HCT116 (cell line): Measurements from ENCODE around the gene MAML2. TPM values are rescaled to one million over a fixed set of nuclear protein-coding genes. Genes with fewer than 3 reads are reported as not detected.

Experiments used
- ATAC-seq: fragments of 200-7000 bp; cut with Tn5 transposase; 2 replicates; pipeline ENCODE4 v1.9.1; 2020; ENCODE audit warnings: mild to moderate bottlenecking, moderate library complexity
- BruUV-seq: library from RNA; stranded (reverse); fragments of 400-500 nt; replicated peaks from 2 replicates; lab custom pipeline; 2021; lab: Mats Ljungman, UMichigan
- CTCF ChIA-PET: fragments of 300-600 bp; sonication (Branson Sonifier 250); formaldehyde crosslinking; loops from one replicate; lab custom pipeline; 2021; ENCODE audit warnings: antibody characterized with exemption; lab: Charles Lee
- POLR2A ChIA-PET: fragments of 300-600, 350-600 bp; sonication (Branson Sonifier 250); formaldehyde crosslinking; loops from one replicate; lab custom pipeline; 2021; ENCODE audit warnings: antibody characterized with exemption; lab: Charles Lee
- RAD21 ChIA-PET, 2 experiments: fragments of 300-600 bp; sonication (Branson Sonifier 250); formaldehyde crosslinking; loops; one replicate each; lab custom pipeline; 2023; ENCODE audit warnings: low total read pairs in 2 of 2; ENCODE audit not compliant: uncharacterized antibody in 2 of 2, unreplicated experiment in 2 of 2, low non-redundant PET in 1 of 2; lab: Charles Lee
- DNase-seq: peaks from one replicate; pipeline ENCODE4 v3.0.0-alpha.2; 2010; ENCODE audit warnings: low read depth, low spot score
- H2AFZ ChIP-seq: fragments of 200-600 bp; shearing (Covaris generic), sonication (generic); 2 replicates; pipeline ENCODE4 v1.6.1; 2017; ENCODE audit warnings: low read depth, mixed run types, mixed read lengths, antibody characterized with exemption, low read length; ENCODE audit not compliant: poor library complexity, severe bottlenecking
- H3K27ac ChIP-seq: 2 replicates; pipeline ENCODE4 v1.5.1; 2012; ENCODE audit warnings: low read depth, low read length
- H3K27me3 ChIP-seq: fragments of 200-600 bp; sonication (generic); 2 replicates; pipeline ENCODE4 v1.6.1; 2016; ENCODE audit warnings: mixed run types, low read length, mixed read lengths; ENCODE audit not compliant: insufficient read depth
- H3K36me3 ChIP-seq, 2 experiments: fragments of 200-500 bp in 1 of 2; fragments of 200-600 bp in 1 of 2; sonication (Bioruptor generic) in 1 of 2; sonication (generic) in 1 of 2; 2 replicates each; pipeline versions ENCODE4 v1.5.1 to v1.6.1; 2014 to 2016; ENCODE audit warnings: low read length in 2 of 2, inconsistent platforms in 1 of 2, mixed read lengths in 1 of 2, mixed run types in 1 of 2; ENCODE audit not compliant: insufficient read depth in 2 of 2, control insufficient read depth in 1 of 2
- H3K4me1 ChIP-seq, 2 experiments: fragments of 200-600 bp in 1 of 2; sonication (generic) in 1 of 2; 2 replicates each; pipeline versions ENCODE4 v1.5.1 to v1.6.1; 2012 to 2017; ENCODE audit warnings: low read length in 2 of 2, inconsistent platforms in 1 of 2, mild to moderate bottlenecking in 1 of 2, mixed read lengths in 1 of 2, mixed run types in 1 of 2, moderate library complexity in 1 of 2; ENCODE audit not compliant: insufficient read depth in 2 of 2, control insufficient read depth in 1 of 2
- H3K4me2 ChIP-seq: fragments of 200-600 bp; sonication (generic); 2 replicates; pipeline ENCODE4 v1.6.1; 2017; ENCODE audit warnings: mixed run types, low read length, mixed read lengths
- H3K4me3 ChIP-seq, 2 experiments: fragments of 200-600 bp in 1 of 2; sonication (generic) in 1 of 2; replicated peaks in 1 of 2; 2 replicates each; pipeline ENCODE4 v1.5.1; 2011 to 2016; ENCODE audit warnings: low read length in 2 of 2, control low read depth in 1 of 2, low read depth in 1 of 2, mild to moderate bottlenecking in 1 of 2, mixed read lengths in 1 of 2, mixed run types in 1 of 2
- H3K79me2 ChIP-seq: fragments of 200-600 bp; sonication (generic); 2 replicates; pipeline ENCODE4 v1.6.1; 2017; ENCODE audit warnings: mild to moderate bottlenecking, mixed run types, low read length, moderate library complexity, mixed read lengths; ENCODE audit not compliant: insufficient read depth
- H3K9ac ChIP-seq: fragments of 200-600 bp; sonication (generic); 2 replicates; pipeline ENCODE4 v1.6.1; 2016; ENCODE audit warnings: low read length, mixed read lengths
- H3K9me2 ChIP-seq: fragments of 200-600 bp; sonication (generic), shearing (Covaris generic); 2 replicates; pipeline ENCODE4 v1.6.1; 2017; ENCODE audit warnings: mixed run types, mild to moderate bottlenecking, moderate library complexity; ENCODE audit not compliant: insufficient read depth
- H3K9me3 ChIP-seq, 2 experiments: fragments of 200-500 bp in 1 of 2; fragments of 200-600 bp in 1 of 2; sonication (Bioruptor generic) in 1 of 2; sonication (generic) in 1 of 2; 2 replicates each; pipeline ENCODE4 v1.6.1; 2014 to 2017; ENCODE audit warnings: low read length in 2 of 2, mixed read lengths in 2 of 2, inconsistent platforms in 1 of 2, low read depth in 1 of 2, mild to moderate bottlenecking in 1 of 2, mixed run types in 1 of 2, moderate library complexity in 1 of 2; ENCODE audit not compliant: control insufficient read depth in 1 of 2, insufficient read depth in 1 of 2
- H4K20me1 ChIP-seq: fragments of 200-600 bp; sonication (generic), shearing (Covaris generic); 2 replicates; pipeline ENCODE4 v1.6.1; 2017; ENCODE audit warnings: mixed run types, mild to moderate bottlenecking, moderate library complexity; ENCODE audit not compliant: insufficient read depth
- CEBPB ChIP-seq: IDR thresholded peaks from 2 replicates; pipeline ENCODE4 v1.6.1; 2012; ENCODE audit warnings: low read depth
- EGR1 ChIP-seq: IDR thresholded peaks from 2 replicates; pipeline ENCODE4 v1.6.1; 2012; ENCODE audit warnings: low read depth
- ELF1 ChIP-seq: IDR thresholded peaks from 2 replicates; pipeline ENCODE4 v1.6.1; 2012; ENCODE audit warnings: low read depth, borderline replicate concordance
- EZH2 ChIP-seq: fragments of 200-600 bp; sonication (generic); IDR thresholded peaks from 2 replicates; pipeline ENCODE4 v1.6.1; 2017; ENCODE audit warnings: antibody characterized with exemption, mixed run types
- FOSL1 ChIP-seq: IDR thresholded peaks from 2 replicates; pipeline ENCODE4 v1.6.1; 2012; ENCODE audit warnings: low read depth
- JUND ChIP-seq: IDR thresholded peaks from 2 replicates; pipeline ENCODE4 v1.6.1; 2012
- MAX ChIP-seq: IDR thresholded peaks from 2 replicates; pipeline ENCODE4 v1.6.1; 2012
- POLR2A ChIP-seq: IDR thresholded peaks from 2 replicates; pipeline ENCODE4 v1.7.0; 2011; ENCODE audit warnings: borderline replicate concordance; ENCODE audit not compliant: insufficient read depth, insufficient read length; ENCODE audit errors: extremely low read depth
- RAD21 ChIP-seq: IDR thresholded peaks from 2 replicates; pipeline ENCODE4 v1.6.1; 2012; ENCODE audit warnings: low read depth, mild to moderate bottlenecking
- REST ChIP-seq: IDR thresholded peaks from 2 replicates; pipeline ENCODE4 v1.6.1; 2012; ENCODE audit warnings: low read depth
- SRF ChIP-seq: IDR thresholded peaks from 2 replicates; pipeline ENCODE4 v1.6.1; 2012; ENCODE audit warnings: low read depth
- TCF7L2 ChIP-seq: IDR thresholded peaks from 2 replicates; pipeline ENCODE4 v1.7.0; 2011; ENCODE audit warnings: borderline replicate concordance, inconsistent platforms; ENCODE audit not compliant: insufficient read depth, insufficient read length; ENCODE audit errors: extremely low read depth
- YY1 ChIP-seq: IDR thresholded peaks from 2 replicates; pipeline ENCODE4 v1.6.1; 2011; ENCODE audit warnings: low read length, low read depth, moderate library complexity, mild to moderate bottlenecking; ENCODE audit not compliant: insufficient replicate concordance; ENCODE audit errors: extremely low read depth
- intact Hi-C: fragments of 100-400 bp; cut with micrococcal nuclease; formaldehyde crosslinking; loops from 2 replicates; pipeline ENCODE4 v1.10.0; 2022
- total RNA-seq: library from RNA; stranded (reverse); gene quantifications from one replicate; pipeline ENCODE4 v1.2.1, GENCODE V29; 2021; ENCODE audit not compliant: unreplicated experiment

The MAML2 gene
- total RNA-seq, 1 experiment from 2014 or later = 2.6 TPM

- Histone ChIP-seq H3K27ac (no peak overlapping the region), H3K9me2 (no peaks in the 10 kb centered on the region), H4K20me1 (no peaks in the 10 kb centered on the region), H3K27me3 (no peaks in the 10 kb centered on the region), H3K4me1 (peaks cover 0 to 6% of the 10 kb centered on the region in 2 experiments; a peak in 2 of 4 replicates), H3K4me3 (no peak overlapping the region), H3K4me2 (no peak overlapping the region), H3K9ac (no peak overlapping the region), H2AFZ (no peak overlapping the region), H3K9me3 (no peaks in the 10 kb centered on the region), H3K36me3 (no peaks in the 10 kb centered on the region), H3K79me2 (no peaks in the 10 kb centered on the region)
- ATAC-seq = no peak
- no peak for TF ChIP-seq JUND
- no peak for TF ChIP-seq MAX
- no peak for TF ChIP-seq CEBPB
- no peak for TF ChIP-seq SRF
- TF ChIP-seq YY1 = no peak
- no peak for TF ChIP-seq TCF7L2
- no peak for TF ChIP-seq RAD21
- no peak for TF ChIP-seq EZH2
- TF ChIP-seq POLR2A = no peak
- TF ChIP-seq EGR1 = no peak
- no peak for TF ChIP-seq REST
- TF ChIP-seq FOSL1 = no peak
- TF ChIP-seq ELF1 = no peak
- ChIA-PET RAD21 (no interaction called here), POLR2A (no interaction called here), CTCF (no interaction called here)
- no peak for DNase-seq
- intact Hi-C loops = no loop called here
- no TSS peak for BruUV-seq
Observed at GRCh38 chr11:96267001-96267495, 75.9 kb downstream of the MAML2 start.
